WERI-Rb-1 (cell line): Measurements from ENCODE around the gene CFAP43.

Experiments
- DNase-seq: peaks from one replicate; pipeline ENCODE4 v3.0.0-alpha.2; 2020
- H3K27ac ChIP-seq: fragments of 250-450 bp; sonication (Bioruptor Pico); 2 replicates; pipeline ENCODE4 v1.5.1; 2020; ENCODE audit warnings: mild to moderate bottlenecking, moderate library complexity
- H3K27me3 ChIP-seq: fragments of 250-450 bp; sonication (Bioruptor Pico); 2 replicates; pipeline ENCODE4 v1.5.1; 2021; ENCODE audit warnings: mild to moderate bottlenecking, low read depth, moderate library complexity; ENCODE audit not compliant: insufficient read depth, severe bottlenecking
- H3K36me3 ChIP-seq: fragments of 250-450 bp; sonication (Bioruptor Pico); 2 replicates; pipeline ENCODE4 v1.5.1; 2020; ENCODE audit warnings: mild to moderate bottlenecking, moderate library complexity
- H3K4me3 ChIP-seq: 2 replicates; pipeline ENCODE4 v1.5.1; 2011; ENCODE audit warnings: low read depth, mild to moderate bottlenecking, control low read depth, low read length
- H3K9me3 ChIP-seq: fragments of 250-450 bp; sonication (Bioruptor Pico); 2 replicates; pipeline ENCODE4 v1.5.1; 2021; ENCODE audit warnings: mild to moderate bottlenecking, moderate library complexity; ENCODE audit not compliant: severe bottlenecking
- CTCF ChIP-seq: IDR thresholded peaks from 2 replicates; pipeline ENCODE4 v1.5.1; 2011; ENCODE audit warnings: low read depth, mild to moderate bottlenecking, control low read depth, inconsistent platforms, low read length

CFAP43 gene

GRCh38 chr10:104242545-104242944 is 10.4 kb upstream of the CFAP43 start:
- no peaks in the 10 kb centered on the region for H3K27me3 ChIP-seq
- no peak for DNase-seq
- H3K4me3 ChIP-seq = no peak overlapping the region
- no peaks in the 10 kb centered on the region for H3K9me3 ChIP-seq
- no peak overlapping the region for H3K27ac ChIP-seq
- no peak for TF ChIP-seq CTCF
- H3K36me3 ChIP-seq = no peaks in the 10 kb centered on the region

GRCh38 chr10:104240078-104240477 is 7.9 kb upstream of the CFAP43 start:
- no peak for TF ChIP-seq CTCF
- Histone ChIP-seq H3K4me3 (no peak overlapping the region), H3K27me3 (no peaks in the 10 kb centered on the region), H3K27ac (no peak overlapping the region), H3K9me3 (no peaks in the 10 kb centered on the region), H3K36me3 (no peaks in the 10 kb centered on the region)
- DNase-seq = no peak

- Histone ChIP-seq H3K36me3 (no peaks in the 10 kb centered on the region), H3K4me3 (no peak overlapping the region), H3K9me3 (no peaks in the 10 kb centered on the region), H3K27ac (no peak overlapping the region), H3K27me3 (no peaks in the 10 kb centered on the region)
- TF ChIP-seq CTCF = no peak
- DNase-seq = no peak
Observed at GRCh38 chr10:104235801-104236200, 3.6 kb upstream of the CFAP43 start.

- no peak for DNase-seq
- H3K36me3 ChIP-seq = no peaks in the 10 kb centered on the region
- no peak overlapping the region for H3K27ac ChIP-seq
- H3K4me3 ChIP-seq = no peak overlapping the region
- no peaks in the 10 kb centered on the region for H3K9me3 ChIP-seq
- H3K27me3 ChIP-seq = no peaks in the 10 kb centered on the region
- TF ChIP-seq CTCF = no peak
Observed at GRCh38 chr10:104234934-104235333, 2.8 kb upstream of the CFAP43 start.

GRCh38 chr10:104233817-104234216 is 1.7 kb upstream of the CFAP43 start:
- H3K4me3 ChIP-seq = no peak overlapping the region
- DNase-seq = no peak
- H3K36me3 ChIP-seq = no peaks in the 10 kb centered on the region
- no peak for TF ChIP-seq CTCF
- H3K27me3 ChIP-seq = no peaks in the 10 kb centered on the region
- no peak overlapping the region for H3K27ac ChIP-seq
- H3K9me3 ChIP-seq = no peaks in the 10 kb centered on the region

- H3K27ac ChIP-seq = peak overlapping the region; percentile 34
- no peaks in the 10 kb centered on the region for H3K27me3 ChIP-seq
- peak overlapping the region; percentile 65 for H3K4me3 ChIP-seq
- H3K9me3 ChIP-seq = no peaks in the 10 kb centered on the region
- TF ChIP-seq CTCF = no peak
- no peak for DNase-seq
- no peaks in the 10 kb centered on the region for H3K36me3 ChIP-seq
Observed at GRCh38 chr10:104232613-104233102, 494 bp upstream of the CFAP43 start.
